T-helper 1 cell treated with Interleukin-12 subunit alpha and Interleukin-12 subunit beta and Interleukin-4 antibody, amounts not matched to agents 30 μg/mL and 1 μg/mL, for 36 hours (primary cell): ENCODE results near the gene AXIN2.

Experiments
- H3K27ac Mint-ChIP-seq: one replicate; pipeline ENCODE4 v1.8.0; 2021; ENCODE audit warnings: mild to moderate bottlenecking, mixed read lengths
- H3K27me3 Mint-ChIP-seq: one replicate; pipeline ENCODE4 v1.8.0; 2021; ENCODE audit warnings: low read depth, mixed read lengths
- H3K36me3 Mint-ChIP-seq: one replicate; pipeline ENCODE4 v1.8.0; 2021; ENCODE audit warnings: low read depth, mixed read lengths
- H3K4me1 Mint-ChIP-seq: one replicate; pipeline ENCODE4 v1.8.0; 2021; ENCODE audit warnings: low read depth, mixed read lengths
- H3K4me3 Mint-ChIP-seq: one replicate; pipeline ENCODE4 v1.8.0; 2021; ENCODE audit warnings: mild to moderate bottlenecking, moderate library complexity, mixed read lengths
- H3K9me3 Mint-ChIP-seq: one replicate; pipeline ENCODE4 v1.8.0; 2021; ENCODE audit warnings: mixed read lengths

Gene AXIN2

GRCh38 chr17:65553646-65554552 lies 7.5 kb downstream of the AXIN2 start:
- H3K9me3 Mint-ChIP-seq, result no peaks in the 10 kb centered on the region
- H3K27ac Mint-ChIP-seq, result no peak overlapping the region
- H3K36me3 Mint-ChIP-seq, result peaks cover 3% of the 10 kb centered on the region
- no peak overlapping the region for H3K4me3 Mint-ChIP-seq
- H3K4me1 Mint-ChIP-seq, result peaks cover 13% of the 10 kb centered on the region
- H3K27me3 Mint-ChIP-seq, result peaks cover 27% of the 10 kb centered on the region

DNA sequence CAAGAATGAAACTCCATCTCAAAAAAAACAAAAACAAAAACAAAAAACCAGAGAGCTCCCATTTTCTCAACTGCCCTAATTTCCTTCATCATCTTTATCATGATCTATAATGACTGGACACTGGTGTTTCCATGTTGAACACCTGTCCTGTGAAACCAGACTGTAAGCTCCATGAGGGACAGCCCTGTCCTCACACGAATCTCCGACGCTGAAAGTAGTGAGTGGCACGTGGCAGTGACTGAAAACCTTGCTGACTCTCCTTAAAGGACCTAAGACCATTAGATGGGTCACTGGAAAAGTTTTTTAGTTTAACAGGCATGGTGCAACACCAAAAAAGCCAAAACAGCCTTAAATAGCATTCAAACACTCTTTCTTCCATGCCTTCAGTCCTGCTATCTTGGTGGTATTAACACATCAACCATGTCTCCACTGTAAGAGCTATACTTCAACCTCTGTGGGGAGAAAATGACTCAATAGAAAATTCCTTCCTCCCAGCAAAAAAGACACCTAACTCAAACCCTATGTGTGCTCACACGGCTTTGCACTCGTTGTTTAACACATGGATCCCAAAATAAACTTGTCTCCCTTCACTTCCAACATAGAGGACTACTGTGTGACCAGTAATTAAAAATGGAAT lies 8.3 kb downstream of the AXIN2 start:
- H3K4me3 Mint-ChIP-seq, result no peak overlapping the region
- H3K27me3 Mint-ChIP-seq, result peaks cover 27% of the 10 kb centered on the region
- H3K27ac Mint-ChIP-seq, result no peak overlapping the region
- peaks cover 3% of the 10 kb centered on the region for H3K36me3 Mint-ChIP-seq
- H3K4me1 Mint-ChIP-seq, result peaks cover 10% of the 10 kb centered on the region
- no peaks in the 10 kb centered on the region for H3K9me3 Mint-ChIP-seq

DNA sequence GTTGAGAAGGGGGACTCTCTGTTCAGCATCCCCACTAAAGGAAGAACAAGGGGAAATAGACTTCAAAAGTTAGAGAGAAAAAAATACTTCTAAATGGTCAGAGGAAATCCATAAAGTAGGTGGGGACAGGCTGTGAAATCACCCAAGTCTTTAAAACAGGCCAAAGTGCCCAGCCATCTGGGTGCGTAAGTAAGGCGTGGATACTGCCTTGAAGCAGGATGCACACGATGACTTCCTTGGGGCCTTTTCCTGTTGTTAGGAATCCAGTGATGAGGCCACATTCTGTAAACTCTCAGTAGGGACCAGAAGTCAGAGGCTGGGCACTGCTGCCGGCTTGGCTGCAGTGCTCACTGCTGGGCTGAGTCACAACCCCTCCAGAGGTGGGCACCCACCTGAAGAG lies 9.2 kb downstream of the AXIN2 start:
- Mint-ChIP-seq H3K4me3 (no peak overlapping the region), H3K27me3 (peaks cover 27% of the 10 kb centered on the region), H3K4me1 (peaks cover 14% of the 10 kb centered on the region), H3K9me3 (no peaks in the 10 kb centered on the region), H3K36me3 (peaks cover 6% of the 10 kb centered on the region), H3K27ac (no peak overlapping the region)

DNA sequence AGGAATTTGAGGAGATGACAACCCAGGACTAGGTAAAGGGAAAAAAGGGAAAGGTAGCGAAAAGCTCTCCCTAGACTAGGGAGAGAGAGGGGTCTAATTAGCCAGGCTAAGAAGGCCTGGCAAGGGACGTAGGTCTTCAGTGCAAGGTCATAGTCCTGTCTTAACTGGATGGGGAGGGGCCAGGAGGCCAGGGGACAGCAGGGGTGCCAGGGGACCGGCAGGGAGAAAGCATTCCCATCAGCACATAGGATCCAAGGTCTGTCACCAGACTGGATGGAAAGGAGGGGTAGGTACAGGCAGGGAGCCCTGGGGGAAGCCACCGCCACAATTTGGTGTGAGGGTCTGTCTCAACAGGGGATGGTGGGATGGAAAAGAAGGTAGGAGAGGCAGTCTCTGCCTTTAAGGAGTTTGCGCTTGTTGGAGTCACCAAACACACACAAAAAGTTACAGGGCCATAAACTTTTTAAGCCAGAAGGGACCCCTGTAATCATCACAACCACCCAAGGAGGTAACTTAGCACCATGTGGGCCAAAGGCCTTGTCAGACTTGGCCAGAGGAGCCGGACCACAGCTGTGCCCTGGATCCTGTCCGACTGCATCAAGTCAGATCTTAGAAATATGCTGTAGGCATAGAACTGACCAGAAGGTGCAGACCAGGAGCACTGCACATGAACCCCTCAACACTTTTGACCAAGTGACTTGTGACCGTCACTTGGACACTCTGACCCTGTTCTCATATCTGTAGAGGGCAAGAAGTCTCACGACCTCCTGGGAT lies 10.0 kb downstream of the AXIN2 start:
- H3K4me3 Mint-ChIP-seq, result no peak overlapping the region

GRCh38 chr17:65550758-65551157 lies 10.7 kb downstream of the AXIN2 start:
- Mint-ChIP-seq H3K27me3 (peaks cover 27% of the 10 kb centered on the region), H3K4me3 (no peak overlapping the region), H3K27ac (no peak overlapping the region), H3K9me3 (no peaks in the 10 kb centered on the region), H3K4me1 (peaks cover 14% of the 10 kb centered on the region), H3K36me3 (peaks cover 6% of the 10 kb centered on the region)

More for the DNA sequence above, 10.0 kb downstream of the AXIN2 start:
- Mint-ChIP-seq H3K4me1 (peaks cover 14% of the 10 kb centered on the region), H3K27ac (no peak overlapping the region), H3K9me3 (no peaks in the 10 kb centered on the region), H3K27me3 (peaks cover 27% of the 10 kb centered on the region), H3K36me3 (peaks cover 6% of the 10 kb centered on the region)

GRCh38 chr17:65550075-65550662 lies 11.3 kb downstream of the AXIN2 start:
- Mint-ChIP-seq H3K4me3 (no peak overlapping the region), H3K27me3 (peaks cover 27% of the 10 kb centered on the region), H3K9me3 (no peaks in the 10 kb centered on the region), H3K27ac (no peak overlapping the region), H3K4me1 (peaks cover 14% of the 10 kb centered on the region), H3K36me3 (peaks cover 6% of the 10 kb centered on the region)

DNA sequence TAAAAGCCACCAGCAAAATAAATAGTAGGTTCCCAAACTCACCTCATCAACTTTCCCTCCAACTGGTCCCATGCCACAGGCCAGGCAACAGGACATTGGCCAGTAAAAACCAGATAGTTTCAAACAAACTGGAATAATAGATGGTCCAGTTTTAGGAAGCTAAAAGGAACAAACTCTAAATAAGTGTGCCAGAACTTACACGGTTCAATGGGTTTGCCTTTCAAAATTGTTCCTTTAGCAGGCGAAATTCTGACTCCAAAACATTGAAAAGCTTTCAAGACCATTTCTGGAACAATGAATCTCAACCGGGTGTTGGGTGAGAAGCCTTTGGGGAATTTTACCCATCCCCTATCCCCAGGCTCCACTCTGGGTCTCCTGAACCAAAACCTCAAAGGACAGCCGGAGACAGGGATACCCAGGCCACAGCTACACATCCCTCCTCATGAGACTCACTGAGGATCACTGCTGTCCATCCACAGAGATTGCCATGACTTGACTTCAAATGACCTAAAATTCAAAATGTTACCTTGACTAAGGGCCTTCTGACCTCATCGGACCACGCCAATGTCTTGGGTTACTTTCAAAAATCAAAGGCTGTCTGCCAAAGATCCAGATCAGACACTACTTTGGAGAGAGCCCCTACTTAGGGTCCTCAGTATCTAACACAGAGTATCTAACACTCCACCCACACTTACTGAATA lies 13.0 kb downstream of the AXIN2 start:
- Mint-ChIP-seq H3K4me1 (peaks cover 9% of the 10 kb centered on the region), H3K9me3 (no peaks in the 10 kb centered on the region), H3K27me3 (peaks cover 20% of the 10 kb centered on the region), H3K4me3 (no peak overlapping the region), H3K36me3 (peaks cover 6% of the 10 kb centered on the region), H3K27ac (no peak overlapping the region)

DNA sequence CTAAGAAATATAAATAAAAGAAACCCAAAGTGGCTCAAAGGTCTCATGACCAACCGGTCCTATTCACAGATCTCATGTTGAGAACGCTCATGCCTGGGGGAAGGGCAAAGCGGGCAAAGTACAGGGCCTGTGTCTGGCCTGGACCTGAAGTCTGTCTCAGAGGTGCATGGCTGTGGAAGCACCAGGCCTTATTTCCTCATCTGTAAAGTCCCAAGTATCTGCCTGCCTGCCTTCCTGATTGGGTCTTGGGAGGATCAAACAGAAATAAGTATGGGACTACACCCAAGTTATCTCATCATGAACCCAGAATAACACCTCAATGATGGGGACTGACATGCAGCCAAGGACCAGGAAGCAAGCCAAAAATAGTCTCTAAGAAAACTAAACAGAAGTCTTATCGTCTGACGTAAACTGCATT lies 14.2 kb downstream of the AXIN2 start:
- Mint-ChIP-seq H3K27ac (no peak overlapping the region), H3K36me3 (peaks cover 6% of the 10 kb centered on the region), H3K9me3 (no peaks in the 10 kb centered on the region), H3K27me3 (peaks cover 15% of the 10 kb centered on the region), H3K4me1 (peaks cover 4% of the 10 kb centered on the region), H3K4me3 (no peak overlapping the region)

DNA sequence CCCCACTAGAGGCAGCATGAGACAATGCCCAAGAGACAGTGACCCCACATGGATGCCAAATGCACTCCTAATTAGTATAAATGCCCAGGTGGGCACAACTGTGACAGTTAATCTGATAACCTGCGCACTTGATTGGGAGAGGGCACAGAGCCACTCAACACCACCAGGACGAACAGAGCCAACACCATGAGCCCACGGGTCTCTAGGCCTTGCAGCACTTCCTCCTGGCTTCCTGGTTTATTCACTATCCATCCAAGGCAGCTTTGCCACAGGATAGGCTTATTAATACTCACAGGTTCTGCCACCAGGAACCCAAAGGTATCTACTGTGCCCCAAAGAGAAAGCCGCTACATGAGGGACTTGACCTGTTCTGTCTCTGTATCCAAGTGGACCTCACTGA lies 14.9 kb downstream of the AXIN2 start:
- H3K4me1 Mint-ChIP-seq, result peaks cover 4% of the 10 kb centered on the region
- H3K9me3 Mint-ChIP-seq, result no peaks in the 10 kb centered on the region
- H3K36me3 Mint-ChIP-seq, result peaks cover 6% of the 10 kb centered on the region
- H3K27ac Mint-ChIP-seq, result no peak overlapping the region
- H3K4me3 Mint-ChIP-seq, result no peak overlapping the region
- peaks cover 16% of the 10 kb centered on the region for H3K27me3 Mint-ChIP-seq

DNA sequence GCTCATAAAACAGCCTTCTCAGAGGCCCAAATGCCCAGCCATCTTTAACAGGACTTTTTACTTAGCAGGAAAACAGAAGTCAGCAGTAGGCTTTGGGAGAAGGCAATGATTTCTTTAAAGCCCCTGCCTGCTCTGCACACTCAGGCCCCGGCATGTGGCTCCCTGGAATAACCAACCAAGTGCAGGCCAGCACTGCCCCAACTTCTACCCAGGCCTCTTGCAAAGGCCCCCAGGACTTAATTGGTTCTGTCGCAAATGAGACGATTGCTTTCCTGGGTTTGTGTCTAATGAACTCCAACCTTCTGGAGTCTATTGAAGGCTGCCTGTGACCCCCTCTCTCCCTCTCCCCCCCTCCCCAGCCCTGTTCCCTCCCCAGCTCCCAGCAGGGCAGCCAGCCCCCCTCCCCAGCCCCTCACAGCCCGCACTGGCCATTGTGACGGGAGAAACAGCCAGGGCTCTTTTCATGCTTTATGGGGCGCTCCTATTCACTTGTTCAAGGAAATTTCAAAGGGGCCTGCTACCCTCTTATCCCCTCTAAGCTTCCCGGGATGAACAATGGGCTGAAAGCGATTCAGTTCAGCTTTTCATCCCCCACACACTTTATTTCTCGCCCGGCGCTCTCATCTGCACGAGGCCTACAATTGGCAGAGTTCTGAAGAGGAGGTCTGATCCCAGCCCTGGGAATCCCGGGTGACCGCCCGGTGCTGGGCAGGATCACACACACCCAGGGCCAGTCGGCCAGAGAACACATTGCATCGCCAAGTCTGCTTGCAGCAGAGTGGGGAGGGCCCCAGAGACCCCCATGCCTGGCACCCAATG lies 15.5 kb downstream of the AXIN2 start:
- H3K27me3 Mint-ChIP-seq, result peaks cover 16% of the 10 kb centered on the region
- no peak overlapping the region for H3K4me3 Mint-ChIP-seq
- H3K36me3 Mint-ChIP-seq, result peaks cover 6% of the 10 kb centered on the region
- H3K9me3 Mint-ChIP-seq, result no peaks in the 10 kb centered on the region
- H3K4me1 Mint-ChIP-seq, result peaks cover 4% of the 10 kb centered on the region
- no peak overlapping the region for H3K27ac Mint-ChIP-seq

GRCh38 chr17:65544672-65545071 lies 16.8 kb downstream of the AXIN2 start:
- H3K9me3 Mint-ChIP-seq, result no peaks in the 10 kb centered on the region
- H3K4me1 Mint-ChIP-seq, result peaks cover 4% of the 10 kb centered on the region
- peaks cover 8% of the 10 kb centered on the region for H3K36me3 Mint-ChIP-seq
- peaks cover 9% of the 10 kb centered on the region for H3K27me3 Mint-ChIP-seq
- H3K4me3 Mint-ChIP-seq, result no peak overlapping the region
- no peak overlapping the region for H3K27ac Mint-ChIP-seq

- Mint-ChIP-seq H3K4me3 (no peak overlapping the region), H3K36me3 (peaks cover 5% of the 10 kb centered on the region), H3K9me3 (no peaks in the 10 kb centered on the region), H3K4me1 (peaks cover 6% of the 10 kb centered on the region), H3K27ac (no peak overlapping the region), H3K27me3 (peaks cover 14% of the 10 kb centered on the region)
Measured at GRCh38 chr17:65542610-65543009, 18.8 kb downstream of the AXIN2 start.

GRCh38 chr17:65542067-65542466 lies 19.4 kb downstream of the AXIN2 start:
- Mint-ChIP-seq H3K27me3 (peaks cover 14% of the 10 kb centered on the region), H3K9me3 (no peaks in the 10 kb centered on the region), H3K27ac (no peak overlapping the region), H3K4me1 (peaks cover 3% of the 10 kb centered on the region), H3K36me3 (peaks cover 2% of the 10 kb centered on the region), H3K4me3 (no peak overlapping the region)
